ENCODE data around the gene DNAI1. TPM values are rescaled to one million over a fixed set of nuclear protein-coding genes. Genes with fewer than 3 reads are reported as not detected.
A peak's percentile ranks its signal among the peaks of the same experiment; 100 is the strongest.
"Not testable (repeated sequence)": the region's sequence is repeated elsewhere in the genome, so short reads cannot be mapped to it uniquely, and the experiment has no call there.

DNAI1 gene
- total RNA-seq, 2 donors from 2014 or later: not detected

GRCh38 chr9:34437006-34437925 is 21.3 kb upstream of the DNAI1 start:
- Histone ChIP-seq H3K9ac (ENCODE audit: low read depth in 2 of 2, low read length in 2 of 2) (no peak overlapping the region), H3K4me1 (no peaks in the 10 kb centered on the region), H3K4me3 (no peak overlapping the region), H3K27ac (no peak overlapping the region), H3K9me3 (no peaks in the 10 kb centered on the region), H3K36me3 (no peaks in the 10 kb centered on the region), H3K27me3 (no peaks in the 10 kb centered on the region)
- intact Hi-C loops (cut with DNase I): loop anchor here (2.0 to 5.0 kb wide), 3 partner anchors 64 to 155 kb away; no protein-coding TSS in a partner anchor
- TF ChIP-seq CTCF (IDR thresholded peaks at IDR 0.05): peak; percentile 73
- peak; percentile 65 for DNase-seq

DNA sequence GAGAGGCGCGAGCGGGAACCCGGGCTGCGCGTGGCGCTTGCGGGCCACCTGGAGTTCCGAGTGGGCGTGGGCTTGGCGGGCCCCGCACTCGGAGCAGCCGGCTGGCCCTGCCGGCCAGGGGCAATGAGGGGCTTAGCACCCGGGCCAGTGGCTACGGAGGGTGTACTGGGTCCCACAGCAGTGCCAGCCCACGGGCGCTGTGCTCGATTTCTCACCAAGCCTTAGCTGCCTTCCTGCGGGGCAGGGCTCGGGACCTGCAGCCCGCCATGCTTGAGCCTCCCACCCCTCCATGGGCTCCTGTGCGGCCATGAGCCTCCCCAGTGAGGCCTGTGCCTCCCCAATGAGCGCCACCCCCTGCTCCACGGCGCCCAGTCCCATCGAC is 20.7 kb upstream of the DNAI1 start:
- H3K36me3 ChIP-seq; DNase-seq; H3K9me3 ChIP-seq; H3K27ac ChIP-seq; H3K9ac ChIP-seq (ENCODE audit: low read depth in 2 of 2, low read length in 2 of 2); H3K27me3 ChIP-seq; H3K4me3 ChIP-seq; H3K4me1 ChIP-seq: not testable (repeated sequence)
- intact Hi-C loops (cut with DNase I): loop anchor here (2.0 to 5.0 kb wide), 3 partner anchors 63 to 154 kb away; no protein-coding TSS in a partner anchor

DNA sequence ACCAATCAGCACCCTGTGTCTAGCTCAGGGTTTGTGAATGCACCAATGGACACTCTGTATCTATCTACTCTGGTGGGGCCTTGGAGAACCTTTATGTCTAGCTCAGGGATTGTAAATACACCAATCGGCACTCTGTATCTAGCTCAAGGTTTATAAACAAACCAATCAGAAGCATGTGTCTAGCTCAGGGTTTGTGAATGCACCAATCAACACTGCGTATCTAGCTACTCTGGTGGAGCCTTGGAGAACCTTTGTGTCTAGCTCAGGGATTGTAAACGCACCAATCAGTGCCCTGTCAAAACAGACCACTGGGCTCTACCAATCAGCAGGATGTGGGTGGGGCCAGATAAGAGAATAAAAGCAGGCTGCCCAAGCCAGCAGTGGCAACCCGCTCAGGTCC is 20.1 kb upstream of the DNAI1 start:
- DNase-seq; H3K27ac ChIP-seq; H3K9me3 ChIP-seq; H3K27me3 ChIP-seq; H3K4me1 ChIP-seq; H3K9ac ChIP-seq (ENCODE audit: low read depth in 2 of 2, low read length in 2 of 2); H3K36me3 ChIP-seq; H3K4me3 ChIP-seq: not testable (repeated sequence)
- intact Hi-C loops (cut with DNase I): loop anchor here (5.0 kb wide), 2 partner anchors 109 to 154 kb away; no protein-coding TSS in a partner anchor

- no peaks in the 10 kb centered on the region for H3K27me3 ChIP-seq
- no peak overlapping the region for H3K9ac ChIP-seq (ENCODE audit: low read depth in 2 of 2, low read length in 2 of 2)
- intact Hi-C loops (cut with DNase I): no loop called here
Measured at GRCh38 chr9:34440017-34440416, 18.6 kb upstream of the DNAI1 start.

GRCh38 chr9:34442770-34443169 is 15.8 kb upstream of the DNAI1 start:
- Histone ChIP-seq H3K36me3 (no peaks in the 10 kb centered on the region), H3K4me1 (no peaks in the 10 kb centered on the region), H3K9me3 (no peaks in the 10 kb centered on the region), H3K27ac (no peak overlapping the region), H3K4me3 (no peak overlapping the region), H3K9ac (ENCODE audit: low read depth in 2 of 2, low read length in 2 of 2) (no peak overlapping the region), H3K27me3 (no peaks in the 10 kb centered on the region)
- no peak for TF ChIP-seq CTCF (IDR thresholded peaks at IDR 0.05)
- DNase-seq: no peak
- intact Hi-C loops (cut with DNase I): no loop called here

More at GRCh38 chr9:34440017-34440416, 18.6 kb upstream of the DNAI1 start:
- TF ChIP-seq CTCF (IDR thresholded peaks at IDR 0.05): no peak
- H3K27ac ChIP-seq: no peak overlapping the region
- H3K36me3 ChIP-seq: no peaks in the 10 kb centered on the region
- H3K9me3 ChIP-seq: no peaks in the 10 kb centered on the region
- no peak overlapping the region for H3K4me3 ChIP-seq
- H3K4me1 ChIP-seq: no peaks in the 10 kb centered on the region
- DNase-seq: no peak

- Histone ChIP-seq H3K36me3 (no peaks in the 10 kb centered on the region), H3K9me3 (no peaks in the 10 kb centered on the region), H3K4me1 (no peaks in the 10 kb centered on the region), H3K27ac (no peak overlapping the region), H3K9ac (ENCODE audit: low read depth in 2 of 2, low read length in 2 of 2) (no peak overlapping the region), H3K27me3 (no peaks in the 10 kb centered on the region), H3K4me3 (no peak overlapping the region)
- DNase-seq: no peak
- no peak for TF ChIP-seq CTCF (IDR thresholded peaks at IDR 0.05)
- intact Hi-C loops (cut with DNase I): no loop called here
Measured at GRCh38 chr9:34443533-34443932, 15.1 kb upstream of the DNAI1 start.
